Measurements from ENCODE around the gene RBBP6.

DNA sequence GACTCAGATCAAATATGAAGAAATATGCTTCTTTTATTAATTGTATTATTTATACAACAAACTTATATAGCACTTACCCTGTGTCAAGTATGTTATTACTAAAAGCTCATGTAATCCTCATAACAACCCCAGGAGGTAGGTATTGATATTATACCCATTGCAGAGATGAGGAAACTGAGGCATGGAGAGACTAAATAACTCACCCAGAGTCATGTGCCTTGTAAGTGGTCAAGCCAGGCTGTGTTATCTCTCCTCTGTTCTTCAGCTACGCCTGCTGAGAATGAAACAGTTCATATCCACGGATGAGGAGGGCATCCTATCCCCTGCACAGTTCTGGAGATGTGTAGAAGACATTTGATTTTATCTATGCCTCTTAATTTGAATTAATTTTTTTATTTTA is 78.1 kb downstream of the RBBP6 start:
- TF ChIP-seq POLR2A (IDR thresholded peaks at IDR 0.05; ENCODE audit: low read depth, low read length) (no peak), SPI1 (IDR thresholded peaks at IDR 0.05; ENCODE audit: low read depth, low read length) (no peak), PAX5 (IDR thresholded peaks at IDR 0.05; ENCODE audit: insufficient read depth, low read length, severe bottlenecking) (no peak), POLR2AphosphoS5 (IDR thresholded peaks at IDR 0.05; ENCODE audit: low read depth, low read length) (no peak), TAF1 (IDR thresholded peaks at IDR 0.05; ENCODE audit: low read depth, low read length) (no peak)

All from GM12891 (cell line).